Activated naive CD8-positive, alpha-beta T cell treated with anti-CD3 and anti-CD28 coated beads, Interleukin-2, amount 50 U/mL, for 24 hours (primary cell): ENCODE measurements around the gene NUAK1.

Experiments used
- ATAC-seq: fragments of 150-1000 bp; cut with Tn5 transposase; one replicate; pipeline ENCODE4 v1.10.0; 2021
- DNase-seq: peaks from one replicate; pipeline ENCODE4 v3.0.0; 2021
- H3K27ac Mint-ChIP-seq: one replicate; pipeline ENCODE4 v1.8.0; 2021; ENCODE audit warnings: mild to moderate bottlenecking, mixed read lengths
- H3K27me3 Mint-ChIP-seq: one replicate; pipeline ENCODE4 v1.8.0; 2021; ENCODE audit warnings: mixed read lengths
- H3K36me3 Mint-ChIP-seq: one replicate; pipeline ENCODE4 v1.8.0; 2021; ENCODE audit warnings: low read depth, mixed read lengths
- H3K4me1 Mint-ChIP-seq: one replicate; pipeline ENCODE4 v1.8.0; 2021; ENCODE audit warnings: mixed read lengths
- H3K4me3 Mint-ChIP-seq: one replicate; pipeline ENCODE4 v1.8.0; 2021; ENCODE audit warnings: mild to moderate bottlenecking, moderate library complexity, mixed read lengths
- H3K9me3 Mint-ChIP-seq: one replicate; pipeline ENCODE4 v1.8.0; 2021; ENCODE audit warnings: mixed read lengths

NUAK1 gene

DNA sequence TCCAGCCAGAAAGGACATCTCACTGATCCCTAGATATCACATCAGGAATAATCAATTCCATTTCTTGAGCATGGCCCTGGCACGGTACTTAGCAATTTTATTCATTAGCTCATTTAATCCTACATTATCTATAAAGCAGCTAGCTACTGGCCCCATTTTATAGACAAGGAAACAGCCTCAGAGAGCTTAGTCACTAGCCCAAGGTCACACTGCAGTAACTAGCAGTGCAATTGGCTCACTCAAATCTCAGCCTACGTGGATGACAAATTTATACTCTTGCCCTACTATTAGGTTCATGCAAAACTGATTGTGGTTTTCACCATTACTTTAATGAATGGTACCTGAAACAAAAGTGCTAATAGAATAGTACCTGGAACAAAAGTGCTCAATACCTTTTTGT is 41.7 kb downstream of the NUAK1 start:
- Mint-ChIP-seq H3K4me1 (no peaks in the 10 kb centered on the region), H3K27ac (no peak overlapping the region), H3K36me3 (no peaks in the 10 kb centered on the region), H3K9me3 (no peaks in the 10 kb centered on the region), H3K27me3 (peaks cover 24% of the 10 kb centered on the region), H3K4me3 (no peak overlapping the region)
- DNase-seq (no peak), ATAC-seq (no peak)

DNA sequence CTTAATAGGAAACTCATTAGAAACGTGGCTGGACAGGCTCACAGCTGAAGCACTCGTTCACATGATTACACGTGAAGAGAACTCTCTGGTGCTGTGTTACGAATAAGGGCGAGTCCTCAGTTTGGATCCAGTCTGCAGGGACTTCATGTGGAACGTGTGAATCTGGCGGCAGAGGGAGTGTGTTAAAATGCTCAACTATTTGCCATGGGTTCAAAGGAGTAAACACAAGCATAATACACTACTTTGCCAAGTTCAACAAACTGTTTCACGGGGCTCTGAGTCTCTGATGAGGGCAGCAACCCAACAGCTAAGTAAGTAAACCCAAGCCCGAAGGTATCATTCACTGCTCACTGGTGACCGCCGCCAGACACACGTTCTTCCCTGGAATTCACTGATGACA is 42.4 kb downstream of the NUAK1 start:
- ATAC-seq (no peak), DNase-seq (no peak)

DNA sequence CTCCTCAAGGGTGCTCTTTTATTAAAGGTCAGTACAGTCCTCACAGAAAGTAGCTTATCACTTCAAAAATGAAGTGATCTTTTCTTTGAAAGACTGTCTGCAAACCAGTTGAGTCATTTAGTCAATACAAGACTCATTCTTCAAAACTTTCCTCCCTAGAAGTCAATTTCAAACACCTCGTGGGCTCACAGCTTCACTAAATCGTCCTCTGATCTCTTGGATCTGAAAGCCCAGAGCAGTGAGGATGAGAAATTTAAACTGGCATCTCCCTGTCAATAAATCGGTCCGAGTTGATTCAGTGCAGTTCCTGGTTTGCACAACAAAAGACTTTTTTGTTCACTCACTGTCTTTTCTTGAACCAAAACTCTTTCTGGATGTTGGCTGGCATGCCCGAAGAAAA is 44.5 kb downstream of the NUAK1 start:
- DNase-seq (no peak), ATAC-seq (no peak)
- H3K4me3 Mint-ChIP-seq, result no peak overlapping the region
- peaks cover 23% of the 10 kb centered on the region for H3K27me3 Mint-ChIP-seq
- no peak overlapping the region for H3K27ac Mint-ChIP-seq
- no peaks in the 10 kb centered on the region for H3K4me1 Mint-ChIP-seq
- H3K9me3 Mint-ChIP-seq, result no peaks in the 10 kb centered on the region
- H3K36me3 Mint-ChIP-seq, result no peaks in the 10 kb centered on the region

More for the DNA sequence above, 42.4 kb downstream of the NUAK1 start:
- Mint-ChIP-seq H3K27me3 (peaks cover 24% of the 10 kb centered on the region), H3K4me3 (no peak overlapping the region), H3K9me3 (no peaks in the 10 kb centered on the region), H3K36me3 (no peaks in the 10 kb centered on the region), H3K4me1 (no peaks in the 10 kb centered on the region), H3K27ac (no peak overlapping the region)

DNA sequence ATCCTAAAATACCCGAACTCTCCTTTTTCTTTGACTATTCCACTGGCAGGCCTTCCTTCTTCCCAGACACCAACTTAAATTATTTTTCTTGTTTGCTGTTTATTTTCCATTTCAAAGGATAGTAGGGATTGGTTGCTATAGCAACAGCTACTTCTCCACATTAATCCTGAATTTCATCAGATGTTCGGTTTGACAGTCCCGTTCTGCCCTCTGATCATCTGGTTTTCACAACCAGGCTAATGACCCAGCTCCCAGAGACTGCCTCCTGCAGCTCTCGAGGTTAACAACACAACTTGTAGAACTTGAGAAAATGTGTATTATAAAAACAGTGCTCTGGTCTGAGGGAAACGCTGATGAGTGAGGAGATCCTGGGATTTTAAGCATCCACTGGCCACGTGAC is 45.5 kb downstream of the NUAK1 start:
- ATAC-seq (no peak), DNase-seq (no peak)
- H3K4me1 Mint-ChIP-seq, result no peaks in the 10 kb centered on the region
- H3K27me3 Mint-ChIP-seq, result peaks cover 17% of the 10 kb centered on the region
- H3K27ac Mint-ChIP-seq, result no peak overlapping the region
- no peaks in the 10 kb centered on the region for H3K36me3 Mint-ChIP-seq
- no peak overlapping the region for H3K4me3 Mint-ChIP-seq
- H3K9me3 Mint-ChIP-seq, result no peaks in the 10 kb centered on the region

DNA sequence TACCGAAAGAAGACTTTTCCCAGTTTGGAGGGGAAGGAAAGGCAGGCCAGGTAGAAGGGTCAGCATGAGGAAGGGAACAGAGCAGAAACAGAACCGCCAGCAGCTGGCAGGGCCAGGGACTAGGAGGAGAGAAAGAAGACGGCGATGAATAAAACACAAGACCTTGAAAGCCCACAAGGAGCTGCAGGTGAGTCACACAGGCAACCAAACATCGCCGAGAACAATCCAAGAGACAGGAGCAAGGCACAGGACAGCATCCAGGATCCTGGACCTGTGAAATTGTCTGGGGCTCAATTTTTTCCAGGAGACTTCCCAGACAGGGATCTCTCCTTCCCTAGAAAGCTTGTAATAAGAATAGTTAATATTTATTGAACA is 47.3 kb downstream of the NUAK1 start:
- Mint-ChIP-seq H3K27me3 (peaks cover 14% of the 10 kb centered on the region), H3K9me3 (no peaks in the 10 kb centered on the region), H3K27ac (no peak overlapping the region), H3K36me3 (no peaks in the 10 kb centered on the region), H3K4me1 (no peaks in the 10 kb centered on the region), H3K4me3 (no peak overlapping the region)
- DNase-seq (no peak), ATAC-seq (no peak)

DNA sequence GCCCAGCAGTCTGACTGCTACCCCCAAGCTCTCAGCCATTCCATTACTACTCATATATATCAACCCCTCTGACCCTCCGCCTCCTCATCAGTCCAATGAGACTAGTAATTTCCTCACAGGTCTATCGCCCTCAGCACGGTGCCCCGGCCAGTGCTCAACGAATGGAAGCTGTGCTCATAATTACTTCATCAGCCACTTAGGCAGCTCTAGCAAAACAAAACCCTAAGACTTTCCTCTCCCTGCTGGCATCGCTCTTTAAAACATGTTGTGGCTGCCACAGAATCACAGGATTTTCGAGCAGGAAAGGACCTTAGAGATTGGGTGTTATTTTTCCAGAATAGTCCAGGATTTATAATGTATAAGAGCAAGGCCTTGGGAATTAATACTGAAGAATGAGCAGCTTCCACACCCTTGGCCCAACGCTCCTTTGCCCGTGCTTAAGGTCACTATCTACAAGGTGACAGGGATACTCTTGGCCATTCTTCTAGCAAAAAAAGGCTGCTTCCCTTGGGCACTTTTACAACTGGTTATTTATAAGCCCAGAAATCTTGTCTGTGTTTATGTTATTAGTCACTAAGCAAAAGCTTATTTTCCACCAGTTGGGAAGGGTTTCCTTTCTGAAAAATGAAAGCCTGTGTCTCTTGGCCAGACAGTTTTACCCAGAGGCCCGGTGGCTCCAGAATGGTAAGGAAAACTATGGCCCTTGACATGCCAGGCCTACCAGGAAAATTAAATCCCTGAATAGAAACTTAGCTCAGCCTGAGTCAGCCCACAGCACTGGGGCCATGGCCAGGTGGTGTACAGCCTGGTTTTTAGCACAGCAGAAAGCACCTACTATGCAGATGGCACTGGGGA is 47.9 kb downstream of the NUAK1 start:
- H3K4me3 Mint-ChIP-seq, result no peak overlapping the region
- H3K9me3 Mint-ChIP-seq, result no peaks in the 10 kb centered on the region
- H3K4me1 Mint-ChIP-seq, result no peaks in the 10 kb centered on the region
- ATAC-seq, result no peak
- H3K27ac Mint-ChIP-seq, result no peak overlapping the region
- H3K27me3 Mint-ChIP-seq, result peaks cover 14% of the 10 kb centered on the region
- H3K36me3 Mint-ChIP-seq, result no peaks in the 10 kb centered on the region
- no peak for DNase-seq

DNA sequence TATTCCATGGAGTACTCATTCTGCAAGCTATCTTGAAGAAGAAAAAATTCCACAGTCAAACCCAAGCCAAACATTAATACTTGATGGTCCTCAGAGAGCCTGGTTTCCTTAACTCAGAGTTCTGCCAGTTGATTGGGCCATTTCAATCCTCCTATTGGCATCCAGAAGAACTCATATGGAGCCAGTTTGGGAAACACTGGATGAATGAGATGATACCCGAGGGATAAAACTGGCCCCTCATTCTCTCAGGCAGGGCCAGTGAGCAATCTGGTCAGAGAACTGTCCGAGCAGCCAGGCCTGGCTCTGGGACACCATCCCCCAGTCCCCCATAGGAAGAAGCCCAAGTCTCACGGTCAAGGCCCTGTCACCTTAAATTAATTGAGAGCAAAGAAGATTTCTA is 48.8 kb downstream of the NUAK1 start:
- H3K27ac Mint-ChIP-seq, result no peak overlapping the region
- no peaks in the 10 kb centered on the region for H3K4me1 Mint-ChIP-seq
- no peak overlapping the region for H3K4me3 Mint-ChIP-seq
- no peaks in the 10 kb centered on the region for H3K9me3 Mint-ChIP-seq
- no peak for DNase-seq
- H3K27me3 Mint-ChIP-seq, result peaks cover 12% of the 10 kb centered on the region
- no peaks in the 10 kb centered on the region for H3K36me3 Mint-ChIP-seq
- no peak for ATAC-seq

DNA sequence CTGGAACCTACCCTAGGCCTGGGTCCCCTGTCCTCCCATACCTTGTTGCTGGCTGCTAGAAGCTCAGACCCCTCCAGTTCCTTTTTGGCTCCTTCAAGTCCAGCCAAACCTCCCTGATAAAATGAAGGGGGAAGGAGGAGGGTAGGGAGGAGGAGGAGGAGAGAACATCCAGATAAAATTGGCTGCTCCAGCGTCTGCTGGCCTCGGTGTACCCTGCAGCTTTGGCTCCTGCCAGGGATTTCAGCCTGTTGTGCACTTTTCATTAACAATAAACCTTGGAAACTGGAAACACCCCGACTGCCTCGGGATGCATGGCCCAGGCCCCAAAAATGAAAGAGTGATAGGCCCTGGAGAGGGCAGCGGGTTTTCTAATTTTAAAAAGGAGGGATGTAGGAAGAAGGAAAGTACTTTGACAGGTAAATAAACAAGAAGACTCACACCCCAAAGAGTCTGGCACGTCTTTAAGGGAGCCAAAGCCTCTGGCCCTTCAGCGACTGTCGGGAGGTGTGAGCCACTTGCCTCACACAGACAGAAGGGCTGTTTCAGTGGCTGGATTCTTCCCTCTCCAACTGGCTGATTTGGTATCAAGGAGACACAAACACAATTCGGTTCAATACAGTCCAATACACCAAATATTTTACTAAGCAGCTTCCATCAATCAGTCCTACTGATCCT is 49.8 kb downstream of the NUAK1 start:
- peaks cover 12% of the 10 kb centered on the region for H3K27me3 Mint-ChIP-seq
- H3K9me3 Mint-ChIP-seq, result no peaks in the 10 kb centered on the region
- no peak for ATAC-seq

DNA sequence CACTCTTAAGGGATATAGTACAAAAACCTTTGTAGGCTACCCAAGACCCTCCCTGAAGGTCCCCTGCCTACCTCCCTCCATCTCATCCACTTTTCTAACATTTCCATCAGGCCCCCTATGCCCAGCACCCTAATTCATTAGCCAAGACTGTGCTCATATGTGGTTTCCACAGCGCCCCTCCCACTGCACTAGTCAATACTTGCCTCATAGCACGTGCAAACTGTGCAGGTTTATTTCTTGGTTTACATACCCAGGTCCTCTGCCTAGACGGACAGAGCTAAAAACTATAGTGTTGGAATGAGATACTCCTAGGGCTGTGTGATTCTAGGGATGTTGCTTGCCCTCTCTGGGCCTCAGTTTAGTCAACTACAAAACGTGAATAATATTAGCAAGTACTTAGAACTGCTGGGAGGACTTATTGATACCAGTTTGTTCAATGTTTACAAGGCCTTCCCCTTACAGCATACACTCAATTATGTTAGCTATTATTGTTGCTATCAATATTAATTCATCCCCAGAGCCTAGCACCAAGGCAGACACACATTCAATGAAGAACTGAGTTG is 50.4 kb downstream of the NUAK1 start:
- Mint-ChIP-seq H3K9me3 (no peaks in the 10 kb centered on the region), H3K36me3 (no peaks in the 10 kb centered on the region), H3K4me3 (no peak overlapping the region), H3K27ac (no peak overlapping the region), H3K27me3 (peaks cover 11% of the 10 kb centered on the region), H3K4me1 (no peaks in the 10 kb centered on the region)
- DNase-seq (no peak), ATAC-seq (no peak)

More for the DNA sequence above, 49.8 kb downstream of the NUAK1 start:
- Mint-ChIP-seq H3K27ac (no peak overlapping the region), H3K4me1 (no peaks in the 10 kb centered on the region), H3K36me3 (no peaks in the 10 kb centered on the region), H3K4me3 (no peak overlapping the region)
- DNase-seq, result no peak

DNA sequence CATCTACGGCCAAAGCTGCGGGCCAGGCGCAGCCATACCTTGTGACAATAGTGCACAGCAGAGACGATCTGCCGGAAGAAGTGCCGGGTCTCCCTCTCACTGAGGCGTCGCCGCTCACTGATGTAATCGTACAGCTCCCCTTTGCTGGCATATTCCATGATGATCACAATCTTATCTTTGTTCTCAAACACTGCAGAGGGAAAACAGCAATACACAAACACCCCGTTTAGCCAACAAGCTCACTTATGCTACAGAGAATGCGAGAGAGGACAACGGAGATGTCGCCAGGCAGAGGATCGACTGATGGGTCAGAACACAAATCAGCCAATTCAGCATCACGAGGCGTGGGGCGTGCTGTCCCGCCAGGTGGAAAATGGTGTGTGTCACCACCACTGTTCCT is 52.1 kb downstream of the NUAK1 start:
- H3K4me1 Mint-ChIP-seq, result no peaks in the 10 kb centered on the region

DNA sequence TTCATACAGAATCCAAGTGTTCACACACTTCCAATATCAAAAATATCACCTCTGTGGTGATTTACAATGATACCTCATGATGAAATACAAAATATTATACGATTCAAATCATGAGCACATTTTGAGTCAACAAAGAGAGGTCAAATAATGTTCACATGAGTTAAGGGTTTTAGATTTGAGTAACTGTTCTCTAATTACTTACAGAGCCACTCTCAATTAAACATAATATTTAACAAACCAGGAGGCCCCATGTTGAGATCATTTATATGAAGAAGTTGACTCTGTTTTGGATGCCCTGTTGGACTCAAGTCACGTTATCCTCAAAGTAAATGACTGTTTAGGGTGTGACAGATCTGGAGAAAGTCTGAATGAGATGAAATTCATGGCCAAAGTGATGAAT is 53.5 kb downstream of the NUAK1 start:
- Mint-ChIP-seq H3K27ac (no peak overlapping the region), H3K27me3 (peaks cover 14% of the 10 kb centered on the region), H3K4me1 (no peaks in the 10 kb centered on the region), H3K9me3 (no peaks in the 10 kb centered on the region), H3K4me3 (no peak overlapping the region), H3K36me3 (no peaks in the 10 kb centered on the region)
- DNase-seq, result no peak
- no peak for ATAC-seq

More for the DNA sequence above, 52.1 kb downstream of the NUAK1 start:
- H3K4me3 Mint-ChIP-seq, result no peak overlapping the region
- no peaks in the 10 kb centered on the region for H3K36me3 Mint-ChIP-seq
- H3K9me3 Mint-ChIP-seq, result no peaks in the 10 kb centered on the region
- no peak overlapping the region for H3K27ac Mint-ChIP-seq
- ATAC-seq (no peak), DNase-seq (no peak)
- peaks cover 16% of the 10 kb centered on the region for H3K27me3 Mint-ChIP-seq

DNA sequence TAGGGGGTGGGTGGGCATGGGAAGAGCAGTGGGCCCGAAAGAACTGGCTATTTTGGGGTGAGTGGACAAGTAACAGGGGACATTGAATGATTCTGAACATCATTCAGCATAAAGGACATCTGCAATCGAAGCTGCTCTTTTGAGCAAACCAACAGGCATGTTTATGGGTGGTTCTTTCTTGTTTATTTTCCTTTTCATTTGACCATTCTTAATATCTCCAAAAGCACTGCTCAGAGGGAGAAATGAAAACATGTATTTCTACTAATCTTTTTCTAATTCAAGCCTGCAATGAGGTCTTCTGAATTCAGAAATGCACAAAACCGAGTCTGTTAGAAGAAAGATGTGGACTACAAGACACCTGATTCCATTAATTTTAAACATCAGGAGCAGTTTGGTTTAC is 54.0 kb downstream of the NUAK1 start:
- H3K9me3 Mint-ChIP-seq, result no peaks in the 10 kb centered on the region
- no peak for DNase-seq

DNA sequence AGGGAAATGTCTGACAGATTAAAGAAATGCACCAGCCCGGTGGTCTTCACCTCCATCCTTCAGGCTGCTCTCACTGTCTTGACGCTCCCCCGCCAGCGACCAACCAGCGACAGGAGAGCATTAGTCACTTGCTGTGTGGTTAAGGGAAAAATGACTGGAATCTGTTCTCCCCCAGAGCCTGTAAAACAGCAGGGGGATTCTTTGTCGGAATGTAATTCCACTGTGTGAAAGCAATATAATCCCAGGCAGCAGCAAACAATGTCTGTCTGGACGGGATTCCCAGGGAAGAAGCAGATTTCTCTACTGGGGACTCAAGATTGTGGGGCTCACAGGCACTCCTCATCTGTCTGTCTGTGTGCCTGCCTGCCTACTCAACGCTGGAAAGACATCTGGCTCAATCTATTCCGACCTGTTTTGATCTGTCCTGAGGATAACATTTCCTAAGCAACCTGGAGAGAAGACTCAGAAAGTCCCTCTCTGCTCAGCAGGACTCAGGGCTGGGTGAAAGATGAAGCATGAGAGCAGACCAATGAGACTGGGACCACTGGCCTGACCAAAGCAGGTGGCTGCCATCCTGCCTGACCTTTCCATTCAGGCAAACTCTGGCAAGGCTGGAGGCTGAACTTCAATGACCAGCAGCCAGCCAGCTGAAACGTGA is 54.6 kb downstream of the NUAK1 start:
- no peaks in the 10 kb centered on the region for H3K36me3 Mint-ChIP-seq
- H3K27me3 Mint-ChIP-seq, result peaks cover 17% of the 10 kb centered on the region
- no peaks in the 10 kb centered on the region for H3K9me3 Mint-ChIP-seq
- H3K27ac Mint-ChIP-seq, result no peak overlapping the region
- ATAC-seq (no peak), DNase-seq (no peak)
- no peak overlapping the region for H3K4me3 Mint-ChIP-seq
- H3K4me1 Mint-ChIP-seq, result no peaks in the 10 kb centered on the region

More for the DNA sequence above, 54.0 kb downstream of the NUAK1 start:
- no peak for ATAC-seq
- Mint-ChIP-seq H3K27ac (no peak overlapping the region), H3K27me3 (peaks cover 14% of the 10 kb centered on the region), H3K4me1 (no peaks in the 10 kb centered on the region), H3K4me3 (no peak overlapping the region), H3K36me3 (no peaks in the 10 kb centered on the region)

DNA sequence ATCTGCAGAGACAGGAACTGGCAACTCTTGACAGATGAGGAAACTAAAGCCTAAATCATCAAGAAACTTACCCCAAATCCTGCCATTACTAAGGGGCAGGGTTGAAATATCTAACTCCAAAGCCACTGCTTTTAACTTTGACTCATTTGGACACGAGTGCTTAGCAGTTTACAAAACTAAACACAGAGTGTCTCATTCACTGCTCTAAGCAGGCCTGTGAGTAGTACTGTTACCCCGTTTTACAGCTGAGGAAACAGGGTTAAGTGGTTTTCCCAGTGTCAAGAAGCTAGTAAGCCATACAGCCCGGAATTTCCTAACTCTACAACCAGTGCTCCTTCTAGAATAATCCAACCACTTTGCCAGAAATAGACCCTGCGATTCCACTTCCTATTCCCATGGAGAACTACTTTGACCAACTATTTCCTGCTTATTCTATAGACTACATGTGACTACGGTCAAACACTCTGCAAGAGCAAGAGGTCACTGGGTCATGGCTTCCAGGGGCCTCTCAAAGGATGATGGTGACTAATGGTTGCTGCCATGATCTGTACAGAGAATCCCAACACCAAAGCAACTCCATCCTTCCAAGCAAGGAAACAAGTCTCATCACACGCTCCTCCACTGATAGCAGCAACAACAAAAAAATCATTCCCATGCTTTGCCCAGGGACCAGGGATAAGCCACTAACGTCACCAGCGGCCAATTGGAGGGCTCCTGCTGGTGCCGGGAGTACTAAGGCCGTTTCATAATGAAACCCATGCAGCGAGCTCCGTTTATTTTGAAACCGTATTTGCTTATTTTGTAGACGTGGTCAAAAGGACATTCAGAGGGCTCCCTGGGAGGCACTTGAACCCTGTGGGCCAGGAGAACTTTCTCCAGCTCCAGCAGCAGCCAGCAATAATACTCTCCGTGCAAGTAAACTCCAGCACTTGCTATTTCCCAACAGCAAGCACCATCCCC is 56.3 kb downstream of the NUAK1 start:
- no peaks in the 10 kb centered on the region for H3K4me1 Mint-ChIP-seq
- H3K36me3 Mint-ChIP-seq, result no peaks in the 10 kb centered on the region
- no peak overlapping the region for H3K27ac Mint-ChIP-seq

More for the DNA sequence above, 56.3 kb downstream of the NUAK1 start:
- H3K9me3 Mint-ChIP-seq, result no peaks in the 10 kb centered on the region
- no peak overlapping the region for H3K4me3 Mint-ChIP-seq
- DNase-seq (no peak), ATAC-seq (no peak)
- peaks cover 19% of the 10 kb centered on the region for H3K27me3 Mint-ChIP-seq
